ENCODE measurements around the gene SERP2. TPM values are rescaled to one million over a fixed set of nuclear protein-coding genes. Genes with fewer than 3 reads are reported as not detected.

SERP2 gene
- total RNA-seq, 2 donors from 2014 or later: 1.6 to 5.2 TPM

DNA sequence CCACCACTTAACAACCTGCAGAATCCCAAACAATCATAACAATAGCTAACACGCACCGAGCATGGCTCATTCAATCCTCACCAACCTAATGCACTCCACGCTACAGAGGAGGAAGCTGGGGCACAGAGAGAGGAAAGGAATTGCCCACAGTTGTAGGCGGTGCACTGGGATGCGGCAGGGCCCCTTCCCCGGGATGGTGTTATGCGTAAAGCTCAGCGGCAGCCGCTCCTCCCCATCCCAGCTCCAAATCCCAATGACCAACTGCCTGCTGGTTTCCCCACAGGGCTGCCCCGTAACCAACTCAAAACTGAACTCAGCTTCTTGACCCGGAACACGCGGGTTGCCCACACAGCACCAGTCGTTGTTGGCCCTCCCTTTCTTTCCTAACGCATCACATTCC is 42.2 kb downstream of the SERP2 start:
- Histone ChIP-seq H3K36me3 (replicated peaks in 1 of 2; ENCODE audit: insufficient read depth in 1 of 2, low read depth in 2 of 2) (no peaks in the 10 kb centered on the region), H3K27ac (no peak overlapping the region), H3K4me3 (no peak overlapping the region), H3K4me1 (no peaks in the 10 kb centered on the region), H3K27me3 (no peaks in the 10 kb centered on the region), H3K9me3 (no peaks in the 10 kb centered on the region)
- no peak for ATAC-seq
- TF ChIP-seq, protein P1, sequence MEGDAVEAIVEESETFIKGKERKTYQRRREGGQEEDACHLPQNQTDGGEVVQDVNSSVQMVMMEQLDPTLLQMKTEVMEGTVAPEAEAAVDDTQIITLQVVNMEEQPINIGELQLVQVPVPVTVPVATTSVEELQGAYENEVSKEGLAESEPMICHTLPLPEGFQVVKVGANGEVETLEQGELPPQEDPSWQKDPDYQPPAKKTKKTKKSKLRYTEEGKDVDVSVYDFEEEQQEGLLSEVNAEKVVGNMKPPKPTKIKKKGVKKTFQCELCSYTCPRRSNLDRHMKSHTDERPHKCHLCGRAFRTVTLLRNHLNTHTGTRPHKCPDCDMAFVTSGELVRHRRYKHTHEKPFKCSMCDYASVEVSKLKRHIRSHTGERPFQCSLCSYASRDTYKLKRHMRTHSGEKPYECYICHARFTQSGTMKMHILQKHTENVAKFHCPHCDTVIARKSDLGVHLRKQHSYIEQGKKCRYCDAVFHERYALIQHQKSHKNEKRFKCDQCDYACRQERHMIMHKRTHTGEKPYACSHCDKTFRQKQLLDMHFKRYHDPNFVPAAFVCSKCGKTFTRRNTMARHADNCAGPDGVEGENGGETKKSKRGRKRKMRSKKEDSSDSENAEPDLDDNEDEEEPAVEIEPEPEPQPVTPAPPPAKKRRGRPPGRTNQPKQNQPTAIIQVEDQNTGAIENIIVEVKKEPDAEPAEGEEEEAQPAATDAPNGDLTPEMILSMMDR (IDR thresholded peaks at IDR 0.05): no peak
- TF ChIP-seq POLR2A (IDR thresholded peaks at IDR 0.05): no peak
- WGBS, 2 donors: 82 to 87% methylated on average over 14 to 15 of the region's 15 CpGs
- no peak for DNase-seq
- intact Hi-C loops (cut with DNase I): no loop called here

DNA sequence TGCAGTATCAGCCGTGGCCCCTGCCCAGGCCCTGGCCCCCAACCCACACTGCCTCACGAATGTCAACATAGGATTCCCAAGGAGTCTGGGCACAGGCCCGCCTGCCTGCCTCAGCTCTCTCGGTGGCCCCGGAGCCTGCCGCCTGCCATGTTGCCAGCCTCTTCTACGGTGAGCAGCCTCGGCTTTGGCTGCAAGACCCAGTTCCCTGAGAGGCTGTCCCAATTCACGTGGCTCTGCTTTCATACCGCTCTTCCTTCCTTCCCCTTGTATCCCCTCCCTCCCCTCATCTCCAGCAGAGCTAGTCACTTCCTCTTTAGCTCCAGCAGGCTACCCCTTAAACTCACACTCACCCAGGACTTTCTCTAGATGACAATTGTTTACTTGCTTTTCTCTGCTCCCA is 42.7 kb downstream of the SERP2 start:
- no peak overlapping the region for H3K4me3 ChIP-seq
- TF ChIP-seq, protein P1 (IDR thresholded peaks at IDR 0.05): no peak
- no peak for TF ChIP-seq POLR2A (IDR thresholded peaks at IDR 0.05)
- H3K36me3 ChIP-seq (replicated peaks in 1 of 2; ENCODE audit: insufficient read depth in 1 of 2, low read depth in 2 of 2): no peaks in the 10 kb centered on the region
- WGBS, 2 donors: 77 to 81% methylated on average over 10 of the region's 10 CpGs
- intact Hi-C loops (cut with DNase I): no loop called here
- ATAC-seq (no peak), DNase-seq (no peak)
- no peaks in the 10 kb centered on the region for H3K4me1 ChIP-seq
- no peaks in the 10 kb centered on the region for H3K27me3 ChIP-seq
- no peaks in the 10 kb centered on the region for H3K9me3 ChIP-seq
- no peak overlapping the region for H3K27ac ChIP-seq

- TF ChIP-seq, protein P1 (IDR thresholded peaks at IDR 0.05): no peak
- TF ChIP-seq POLR2A (IDR thresholded peaks at IDR 0.05): no peak
- no peak overlapping the region for H3K4me3 ChIP-seq
- H3K27ac ChIP-seq: no peak overlapping the region
- no peaks in the 10 kb centered on the region for H3K27me3 ChIP-seq
- ATAC-seq: no peak
- no peaks in the 10 kb centered on the region for H3K9me3 ChIP-seq
- no peaks in the 10 kb centered on the region for H3K4me1 ChIP-seq
- no peak for DNase-seq
- intact Hi-C loops (cut with DNase I): no loop called here
- no peaks in the 10 kb centered on the region for H3K36me3 ChIP-seq (replicated peaks in 1 of 2; ENCODE audit: insufficient read depth in 1 of 2, low read depth in 2 of 2)
- WGBS, 2 donors: 87 to 97% methylated on average over 6 of the region's 6 CpGs
Measured at GRCh38 chr13:44416744-44417143, 43.1 kb downstream of the SERP2 start.

DNA sequence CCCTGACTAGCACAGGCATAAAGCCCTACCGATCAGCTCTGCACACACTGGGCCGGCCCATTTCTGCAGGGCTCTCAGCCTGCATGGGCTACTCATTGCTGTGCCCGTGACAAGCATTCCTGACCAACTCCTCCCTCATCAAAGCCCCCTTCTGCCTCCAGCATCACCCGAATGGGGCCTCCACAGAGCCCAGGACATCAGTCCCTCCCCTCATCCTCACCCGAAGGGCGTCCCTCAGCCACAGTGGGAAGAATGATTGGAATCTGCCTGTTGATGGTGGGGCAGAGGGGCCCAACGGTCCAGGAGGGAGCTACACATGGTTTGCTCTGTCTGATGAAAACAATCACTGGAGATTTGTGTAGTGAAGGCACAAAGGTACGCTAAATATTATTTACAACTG is 43.8 kb downstream of the SERP2 start:
- ATAC-seq: no peak
- Histone ChIP-seq H3K36me3 (replicated peaks in 1 of 2; ENCODE audit: insufficient read depth in 1 of 2, low read depth in 2 of 2) (no peaks in the 10 kb centered on the region), H3K27me3 (no peaks in the 10 kb centered on the region), H3K9me3 (no peaks in the 10 kb centered on the region), H3K4me3 (no peak overlapping the region), H3K27ac (no peak overlapping the region), H3K4me1 (no peaks in the 10 kb centered on the region)
- intact Hi-C loops (cut with DNase I): no loop called here
- no peak for DNase-seq
- 81 to 88% methylated on average over 8 of the region's 8 CpGs for WGBS, 2 donors
- TF ChIP-seq, protein P1 (IDR thresholded peaks at IDR 0.05): no peak
- no peak for TF ChIP-seq POLR2A (IDR thresholded peaks at IDR 0.05)

GRCh38 chr13:44417876-44418275 is 44.3 kb downstream of the SERP2 start:
- WGBS, 2 donors: 70 to 80% methylated on average over 5 to 7 of the region's 7 CpGs
- DNase-seq: no peak
- Histone ChIP-seq H3K27me3 (no peaks in the 10 kb centered on the region), H3K4me1 (no peaks in the 10 kb centered on the region), H3K4me3 (no peak overlapping the region), H3K36me3 (replicated peaks in 1 of 2; ENCODE audit: insufficient read depth in 1 of 2, low read depth in 2 of 2) (no peaks in the 10 kb centered on the region), H3K27ac (no peak overlapping the region), H3K9me3 (no peaks in the 10 kb centered on the region)
- intact Hi-C loops (cut with DNase I): no loop called here
- ATAC-seq: no peak
- TF ChIP-seq POLR2A (IDR thresholded peaks at IDR 0.05): no peak
- TF ChIP-seq, protein P1 (IDR thresholded peaks at IDR 0.05): no peak
